Uterus (tissue), 2 donors: ENCODE results near the gene DHRS7B.

Experiments used
- CTCF ChIP-seq, 4 experiments: fragments of 200-600 bp in 2 of 4; fragments of 450-650 bp in 2 of 4; sonication (generic) in 2 of 4; IDR thresholded peaks; one replicate each; pipeline ENCODE4 v1.5.1; 2016 to 2019; ENCODE audit warnings: antibody characterized with exemption in 4 of 4, mild to moderate bottlenecking in 2 of 4, moderate library complexity in 1 of 4
- POLR2A ChIP-seq, 2 donors: fragments of 450-650 bp; IDR thresholded peaks; one replicate each; pipeline ENCODE4 v1.6.1; 2016; ENCODE audit warnings: antibody characterized with exemption in 2 of 2, mild to moderate bottlenecking in 1 of 2, moderate library complexity in 1 of 2

- TF ChIP-seq CTCF (IDR thresholded peaks at IDR 0.05) = no peak
- no peak for TF ChIP-seq POLR2A (IDR thresholded peaks at IDR 0.05)
These were observed 71.6 kb downstream of the DHRS7B start for GRCh38 chr17:21198411-21198810.
